ENCODE measurements around the gene ARHGAP9.
"Not testable (repeated sequence)": the region's sequence is repeated elsewhere in the genome, so short reads cannot be mapped to it uniquely, and the experiment has no call there.

The ARHGAP9 gene

DNA sequence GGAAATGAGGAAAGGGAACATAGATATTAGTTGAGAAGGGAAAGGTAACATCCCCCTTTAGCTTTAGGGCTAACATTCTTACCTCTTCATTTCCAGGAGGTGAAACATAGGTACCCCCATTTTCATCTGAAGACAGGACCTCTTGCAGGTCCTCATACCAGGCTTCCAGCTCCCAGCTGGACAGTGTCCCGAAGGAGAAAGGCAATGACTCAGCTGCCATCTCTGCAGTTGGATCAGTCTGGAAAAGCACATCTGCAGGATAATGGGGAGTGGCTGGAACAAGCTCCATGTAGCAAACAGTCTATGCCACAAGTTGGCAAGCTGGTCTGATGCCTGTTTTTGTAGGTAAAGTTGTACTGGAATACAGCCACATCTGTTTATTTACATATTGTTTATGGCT lies 37.5 kb upstream of the ARHGAP9 start:
- no peak for DNase-seq

DNA sequence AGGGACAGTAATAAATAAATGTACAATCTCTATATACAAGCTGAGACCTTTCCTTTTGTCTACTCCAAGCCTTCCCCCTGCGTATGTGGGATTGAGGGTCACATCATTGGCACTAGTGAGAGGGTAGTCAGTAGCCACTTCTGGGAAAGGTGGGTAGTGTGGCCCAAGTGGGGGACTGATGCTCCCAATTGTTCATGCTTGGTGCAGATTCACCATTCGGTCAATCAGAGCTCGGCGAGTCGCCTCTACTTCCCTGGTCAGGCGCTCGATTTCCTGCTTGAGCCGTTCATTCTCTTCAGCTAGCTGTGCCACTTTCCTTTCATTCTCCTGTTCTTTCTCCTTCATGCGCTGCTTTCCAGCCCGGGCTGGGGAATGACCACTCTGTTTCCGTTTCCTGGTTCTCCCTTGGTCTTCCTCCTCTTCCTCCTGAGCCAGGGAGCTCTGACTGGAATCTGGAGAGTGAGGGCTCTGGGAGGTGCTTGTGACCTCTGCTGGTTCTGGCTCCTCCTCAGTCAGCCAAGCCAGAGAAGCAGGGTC lies 37.0 kb upstream of the ARHGAP9 start:
- DNase-seq = no peak

DNA sequence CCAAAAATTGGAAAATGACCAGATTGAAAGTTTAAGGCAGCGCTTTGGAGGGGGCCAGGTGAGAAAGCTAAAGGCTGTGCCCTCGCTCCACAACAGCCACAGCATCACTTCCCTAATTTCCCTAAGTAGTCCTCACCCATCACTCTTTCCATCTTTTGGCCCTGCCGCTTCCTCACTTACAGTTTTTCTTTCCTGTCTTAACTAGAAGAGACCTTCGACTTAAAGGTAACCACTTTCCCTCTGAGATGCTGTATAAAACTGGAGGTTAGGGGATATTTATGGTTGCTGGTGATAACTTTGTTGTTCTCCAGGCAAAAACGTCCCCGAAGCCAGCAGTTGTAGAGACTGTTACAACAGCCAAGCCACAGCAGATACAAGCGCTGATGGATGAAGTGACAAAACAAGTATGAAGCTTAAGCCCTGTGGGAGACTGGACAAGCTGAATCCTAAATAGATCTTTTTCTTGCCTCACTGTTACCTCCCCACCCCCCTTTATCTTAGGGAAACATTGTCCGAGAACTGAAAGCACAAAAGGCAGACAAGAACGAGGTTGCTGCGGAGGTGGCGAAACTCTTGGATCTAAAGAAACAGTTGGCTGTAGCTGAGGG lies 36.4 kb upstream of the ARHGAP9 start:
- no peak for DNase-seq

DNA sequence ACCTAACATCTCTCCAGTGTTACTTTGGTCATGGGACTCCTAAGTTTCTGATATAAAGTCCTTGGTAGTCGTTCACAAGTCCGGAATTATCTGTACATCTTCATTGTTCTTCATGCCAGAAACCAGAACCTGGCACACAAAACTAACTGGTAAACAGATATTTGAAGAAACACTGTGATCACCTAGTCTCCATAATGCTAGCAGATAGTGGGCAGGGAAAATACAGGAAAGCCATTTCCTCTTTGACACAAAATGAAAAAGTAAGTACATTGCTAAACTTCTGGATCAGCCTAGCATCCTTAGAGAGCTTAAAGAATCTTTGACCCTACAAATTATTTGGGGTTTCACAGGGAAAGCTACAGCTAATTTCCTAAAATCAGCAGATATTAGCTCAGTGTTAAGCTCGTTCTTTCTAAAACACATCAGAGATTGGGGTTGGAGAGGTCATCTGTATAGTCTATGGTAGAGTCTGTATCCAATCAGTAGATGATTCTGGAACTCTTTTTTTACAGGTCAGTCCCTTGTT lies 35.8 kb upstream of the ARHGAP9 start:
- no peak for DNase-seq

DNA sequence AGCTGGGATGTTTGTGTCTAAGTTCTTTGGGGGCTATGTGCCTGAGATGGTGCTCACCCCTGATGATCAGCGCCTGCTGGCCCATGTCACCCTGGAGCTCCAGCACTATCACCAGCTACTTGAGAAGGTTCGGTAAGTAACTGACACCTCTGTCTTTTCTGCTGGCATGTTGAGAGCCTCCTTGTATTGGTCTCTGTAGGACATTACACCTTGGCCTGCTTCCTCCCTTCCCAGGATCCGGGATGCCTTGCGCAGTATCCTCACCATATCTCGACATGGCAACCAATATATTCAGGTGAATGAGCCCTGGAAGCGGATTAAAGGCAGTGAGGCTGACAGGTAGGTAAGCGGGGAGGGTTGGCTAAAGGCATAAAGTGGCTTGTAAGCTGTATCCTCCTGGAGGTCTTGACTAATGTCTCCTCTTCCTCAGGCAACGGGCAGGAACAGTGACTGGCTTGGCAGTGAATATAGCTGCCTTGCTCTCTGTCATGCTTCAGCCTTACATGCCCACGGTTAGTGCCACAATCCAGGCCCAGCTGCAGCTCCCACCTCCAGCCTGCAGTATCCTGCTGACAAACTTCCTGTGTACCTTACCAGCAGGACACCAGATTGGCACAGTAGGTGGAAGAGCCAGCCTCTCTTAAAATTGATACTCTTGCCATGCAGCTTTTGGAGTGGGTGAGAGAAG lies 35.2 kb upstream of the ARHGAP9 start:
- DNase-seq = no peak

DNA sequence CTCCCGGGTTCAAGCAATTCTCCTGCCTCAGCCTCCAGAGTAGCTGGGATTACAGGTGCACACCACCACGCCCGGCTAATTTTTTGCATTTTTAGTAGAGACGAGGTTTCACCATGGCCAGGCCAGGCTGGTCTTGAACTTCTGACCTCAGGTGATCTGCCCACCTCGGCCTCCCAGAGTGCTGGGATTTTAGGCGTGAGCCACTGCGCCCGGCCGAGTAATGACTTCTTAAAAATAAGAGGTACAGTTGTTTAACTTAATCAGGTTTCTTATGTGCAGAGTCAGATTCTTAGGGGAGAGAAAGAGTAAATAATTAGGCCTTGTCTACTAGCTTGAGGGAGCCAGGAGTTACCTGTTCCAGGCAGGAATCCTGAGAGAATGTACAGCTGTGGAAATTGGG lies 34.6 kb upstream of the ARHGAP9 start:
- not testable (repeated sequence) for DNase-seq

DNA sequence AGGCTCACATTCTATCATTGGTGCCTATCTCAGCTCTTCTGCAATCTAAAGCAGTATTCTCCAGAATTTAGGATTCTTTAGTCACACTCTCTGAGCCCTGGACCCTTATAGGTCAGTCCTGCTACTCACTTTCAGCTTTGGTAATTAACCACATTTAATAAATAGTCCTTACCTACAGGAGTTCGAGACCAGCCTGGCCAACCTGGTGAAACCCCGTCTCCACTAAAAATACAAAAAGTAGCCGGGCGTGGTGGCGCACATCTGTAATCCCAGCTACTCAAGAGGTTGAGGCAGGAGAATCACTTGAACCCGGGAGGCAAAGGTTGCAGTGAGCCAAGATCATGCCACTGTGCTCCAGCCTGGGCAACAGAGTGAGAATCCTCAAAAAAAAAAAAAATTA lies 34.0 kb upstream of the ARHGAP9 start:
- DNase-seq = not testable (repeated sequence)

DNA sequence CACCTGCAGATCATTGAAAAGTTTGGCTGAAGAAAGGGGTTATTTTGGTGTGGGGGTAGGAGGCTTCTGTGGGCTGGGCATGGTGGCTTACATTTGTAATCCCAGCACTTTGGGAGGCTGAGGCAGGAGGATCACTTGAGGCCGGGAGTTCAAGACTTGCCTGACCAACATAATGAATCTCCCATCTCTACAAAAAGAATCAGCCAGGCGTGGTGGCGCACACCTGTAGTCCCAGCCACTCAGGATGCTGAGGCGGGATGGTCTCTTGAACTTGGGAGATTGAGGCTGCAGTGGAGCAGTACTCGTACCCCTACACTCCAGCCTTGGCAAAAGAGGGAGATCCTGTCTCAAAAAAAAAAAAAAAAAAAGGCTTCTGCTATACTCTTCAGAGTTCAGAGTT lies 33.6 kb upstream of the ARHGAP9 start:
- DNase-seq = no peak

DNA sequence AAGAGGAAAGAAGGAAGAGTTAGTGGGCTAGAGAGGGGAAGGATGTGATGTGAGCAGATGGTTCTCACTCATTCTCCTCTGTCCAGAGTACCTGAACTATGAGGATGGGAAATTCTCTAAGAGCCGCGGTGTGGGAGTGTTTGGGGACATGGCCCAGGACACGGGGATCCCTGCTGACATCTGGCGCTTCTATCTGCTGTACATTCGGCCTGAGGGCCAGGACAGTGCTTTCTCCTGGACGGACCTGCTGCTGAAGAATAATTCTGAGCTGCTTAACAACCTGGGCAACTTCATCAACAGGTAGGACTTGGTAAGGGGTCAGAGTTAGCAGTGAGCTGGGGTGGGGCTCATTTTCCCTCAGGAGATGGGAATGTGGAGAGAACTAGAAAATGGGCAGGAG lies 33.0 kb upstream of the ARHGAP9 start:
- DNase-seq = no peak

DNA sequence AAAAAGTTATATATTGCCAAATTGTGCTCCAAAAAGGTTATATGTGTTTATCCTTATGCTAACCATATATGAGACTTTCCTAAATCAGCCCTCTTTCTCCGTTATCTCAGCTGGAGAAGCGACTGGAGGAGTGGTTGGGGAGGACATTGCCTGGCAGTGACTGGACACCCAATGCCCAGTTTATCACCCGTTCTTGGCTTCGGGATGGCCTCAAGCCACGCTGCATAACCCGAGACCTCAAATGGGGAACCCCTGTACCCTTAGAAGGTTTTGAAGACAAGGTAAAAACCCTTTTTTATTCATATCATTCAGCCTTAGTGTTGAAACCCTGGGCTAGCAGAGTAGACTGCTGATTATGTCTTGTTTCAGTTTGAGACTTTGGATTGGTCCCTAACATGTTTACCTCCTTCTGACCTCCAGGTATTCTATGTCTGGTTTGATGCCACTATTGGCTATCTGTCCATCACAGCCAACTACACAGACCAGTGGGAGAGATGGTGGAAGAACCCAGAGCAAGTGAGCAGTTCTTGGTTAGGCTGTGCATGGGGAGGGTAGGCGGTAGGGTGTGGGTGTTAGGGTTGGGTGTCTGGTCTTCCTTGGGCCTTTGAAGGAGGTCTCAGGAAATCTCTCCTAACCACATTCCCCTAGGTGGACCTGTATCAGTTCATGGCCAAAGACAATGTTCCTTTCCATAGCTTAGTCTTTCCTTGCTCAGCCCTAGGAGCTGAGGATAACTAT lies 32.1 kb upstream of the ARHGAP9 start:
- no peak for DNase-seq

DNA sequence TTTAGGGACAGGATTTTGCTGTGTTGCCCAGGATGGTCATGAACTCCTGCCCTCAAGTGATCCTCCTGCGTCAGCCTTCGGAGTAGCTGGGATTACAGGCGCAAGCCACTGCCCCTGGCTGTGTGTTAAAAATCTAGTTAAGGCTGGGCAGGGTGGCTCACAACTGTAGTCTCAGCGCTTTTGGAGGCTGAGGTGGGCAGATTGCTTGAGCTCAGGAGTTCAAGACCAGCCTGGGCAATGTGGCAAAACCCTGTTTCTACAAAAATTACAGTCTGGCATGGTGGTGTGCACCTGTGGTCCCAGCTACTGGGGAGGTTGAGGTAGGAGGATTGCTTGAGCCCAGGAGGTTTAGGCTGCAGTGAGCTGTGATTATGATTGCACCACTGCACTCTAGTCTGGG lies 31.5 kb upstream of the ARHGAP9 start:
- DNase-seq = no peak

DNA sequence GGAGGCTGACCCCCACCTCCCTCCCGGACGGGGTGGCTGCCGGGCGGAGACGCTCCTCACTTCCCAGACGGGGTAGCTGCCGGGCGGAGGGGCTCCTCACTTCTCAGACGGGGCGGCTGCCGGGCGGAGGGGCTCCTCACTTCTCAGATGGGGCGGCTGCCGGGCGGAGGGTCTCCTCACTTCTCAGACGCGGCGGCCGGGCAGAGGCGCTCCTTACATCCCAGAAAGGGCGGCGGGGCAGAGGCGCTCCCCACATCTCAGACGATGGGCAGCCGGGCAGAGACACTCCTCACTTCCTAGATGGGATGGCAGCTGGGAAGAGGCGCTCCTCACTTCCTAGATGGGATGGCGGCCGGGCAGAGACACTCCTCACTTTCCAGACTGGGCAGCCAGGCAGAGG lies 28.1 kb upstream of the ARHGAP9 start:
- not testable (repeated sequence) for DNase-seq

DNA sequence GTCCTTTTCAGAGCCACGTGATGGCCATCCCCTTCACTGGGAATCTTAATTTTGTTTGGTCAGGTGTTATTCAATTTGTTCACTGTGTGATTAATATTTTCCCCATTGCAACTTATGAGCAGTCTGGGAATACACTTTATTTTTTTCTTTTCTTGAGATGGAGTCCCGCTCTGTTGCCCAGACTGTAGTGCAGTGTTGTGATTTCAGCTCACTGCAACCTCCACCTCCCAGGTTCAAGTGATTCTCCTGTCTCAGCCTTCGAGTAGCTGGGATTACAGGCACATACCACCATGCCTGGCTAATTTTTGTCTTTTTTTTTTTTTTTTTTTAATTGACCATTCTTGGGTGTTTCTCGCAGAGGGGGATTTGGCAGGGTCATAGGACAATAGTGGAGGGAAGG lies 26.9 kb upstream of the ARHGAP9 start:
- not testable (repeated sequence) for DNase-seq

DNA sequence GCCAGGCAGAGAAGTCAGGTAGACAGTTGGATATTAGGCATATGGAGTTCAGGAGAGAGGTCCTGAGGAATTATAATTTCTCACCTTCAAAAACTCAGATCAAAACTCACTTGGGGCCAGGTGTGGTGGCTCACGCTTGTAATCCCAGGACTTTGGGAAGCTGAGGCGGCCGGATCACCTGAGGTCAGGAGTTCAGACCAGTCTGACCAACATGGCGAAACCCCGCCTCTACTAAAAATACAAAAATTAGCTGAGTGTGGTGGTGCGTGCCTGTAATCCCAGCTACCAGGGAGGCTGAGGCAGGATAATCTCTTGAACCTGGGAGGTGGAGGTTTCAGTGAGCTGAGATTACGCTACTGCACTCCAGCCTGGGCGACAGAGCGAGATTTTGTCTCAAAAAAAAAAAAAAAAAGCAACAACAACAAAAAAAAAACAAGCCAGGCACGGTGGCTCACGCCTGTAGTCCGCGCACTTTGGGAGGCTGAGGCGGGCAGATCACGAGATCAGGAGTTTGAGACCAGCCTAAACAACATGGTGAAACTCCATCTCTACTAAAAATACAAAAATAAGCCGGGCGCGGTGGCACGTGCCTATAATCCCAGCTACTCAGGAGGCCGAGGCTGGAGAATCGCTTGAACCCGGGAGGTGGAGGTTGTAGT lies 22.8 kb upstream of the ARHGAP9 start:
- not testable (repeated sequence) for DNase-seq

DNA sequence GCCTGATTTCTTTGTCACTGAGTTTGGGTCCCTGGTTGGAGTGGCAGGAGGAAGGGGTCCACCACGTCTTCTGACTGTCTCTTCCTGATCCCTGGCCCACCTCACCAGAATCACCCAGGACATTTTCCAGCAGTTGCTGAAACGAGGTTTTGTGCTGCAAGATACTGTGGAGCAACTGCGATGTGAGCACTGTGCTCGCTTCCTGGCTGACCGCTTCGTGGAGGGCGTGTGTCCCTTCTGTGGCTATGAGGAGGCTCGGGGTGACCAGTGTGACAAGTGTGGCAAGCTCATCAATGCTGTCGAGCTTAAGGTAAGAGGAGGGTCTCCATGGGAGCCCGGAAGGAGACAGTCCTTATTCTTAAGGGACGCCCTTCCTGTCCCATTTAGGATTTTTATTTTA lies 20.5 kb upstream of the ARHGAP9 start:
- no peak for DNase-seq

DNA sequence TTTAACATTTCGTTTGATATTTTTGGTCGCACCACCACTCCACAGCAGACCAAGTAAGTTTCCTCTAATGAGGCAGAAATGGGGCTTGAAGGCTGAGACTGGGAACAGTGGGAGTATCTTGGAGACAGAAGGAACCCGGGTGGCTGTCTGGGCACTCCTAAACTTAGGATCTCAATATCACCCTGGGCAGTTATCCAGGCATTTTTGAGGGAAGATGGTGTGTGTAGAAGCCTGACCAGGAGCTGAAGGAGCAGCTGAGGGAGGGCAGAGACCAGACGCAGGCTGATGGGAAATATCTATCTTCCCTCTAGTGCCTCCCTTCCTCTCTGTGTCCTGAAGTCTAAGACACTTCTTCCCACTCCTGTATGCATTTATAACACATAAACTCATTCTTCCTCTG lies 18.9 kb upstream of the ARHGAP9 start:
- no peak for DNase-seq

DNA sequence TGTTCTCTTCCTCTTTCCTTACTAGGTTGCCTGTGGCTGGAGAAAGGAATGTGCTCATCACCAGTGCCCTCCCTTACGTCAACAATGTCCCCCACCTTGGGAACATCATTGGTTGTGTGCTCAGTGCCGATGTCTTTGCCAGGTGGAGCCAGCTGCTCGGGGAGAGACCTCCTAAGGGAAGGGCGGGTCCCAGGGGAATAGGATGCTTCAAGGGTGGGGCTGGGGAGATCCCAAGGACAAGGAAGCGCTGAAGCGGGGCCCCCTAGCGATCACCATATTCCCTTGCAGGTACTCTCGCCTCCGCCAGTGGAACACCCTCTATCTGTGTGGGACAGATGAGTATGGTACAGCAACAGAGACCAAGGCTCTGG lies 18.5 kb upstream of the ARHGAP9 start:
- DNase-seq = no peak

DNA sequence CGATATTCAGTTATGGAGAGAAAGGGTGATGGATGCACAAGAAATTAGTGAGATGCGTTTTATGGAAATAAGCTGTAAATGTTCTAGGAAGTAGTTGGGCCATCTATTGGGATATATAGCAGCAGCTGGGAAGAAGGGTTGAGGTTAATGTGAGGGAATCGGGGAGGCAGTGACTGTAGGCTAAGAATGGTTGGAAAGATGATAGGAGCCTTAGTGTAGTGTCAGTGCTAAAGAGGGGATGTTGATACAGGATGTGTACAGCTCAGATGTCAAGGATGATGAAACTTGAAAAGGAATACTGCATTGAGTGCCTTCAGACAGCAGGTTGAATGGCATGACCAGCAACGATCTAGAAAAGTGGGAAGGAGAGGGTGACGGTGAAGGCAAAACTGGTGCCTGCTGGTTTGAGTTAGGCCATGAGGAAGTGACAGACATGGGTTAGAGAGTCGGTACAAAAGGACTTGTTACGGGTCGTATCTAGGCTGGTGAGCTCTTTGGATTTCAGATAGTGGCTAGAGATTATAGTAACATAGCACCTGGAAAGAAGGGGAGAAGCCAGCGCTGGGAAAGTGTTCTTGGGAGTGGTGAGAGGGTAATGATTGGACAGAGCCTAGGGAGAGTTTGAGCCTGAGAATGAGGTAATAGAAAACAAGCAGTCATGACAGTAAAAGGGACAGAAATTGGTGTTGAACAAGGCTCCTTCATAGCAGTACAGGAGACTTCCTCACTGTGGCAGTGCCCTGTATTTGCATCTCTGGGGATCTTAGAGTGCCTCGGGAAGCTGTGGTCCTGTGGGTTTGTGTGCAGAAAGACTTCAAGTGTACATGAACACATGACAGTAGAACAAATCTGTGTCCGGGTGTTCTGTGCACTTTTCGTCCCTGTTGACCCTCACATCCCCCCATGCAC lies 17.8 kb upstream of the ARHGAP9 start:
- DNase-seq = no peak

DNA sequence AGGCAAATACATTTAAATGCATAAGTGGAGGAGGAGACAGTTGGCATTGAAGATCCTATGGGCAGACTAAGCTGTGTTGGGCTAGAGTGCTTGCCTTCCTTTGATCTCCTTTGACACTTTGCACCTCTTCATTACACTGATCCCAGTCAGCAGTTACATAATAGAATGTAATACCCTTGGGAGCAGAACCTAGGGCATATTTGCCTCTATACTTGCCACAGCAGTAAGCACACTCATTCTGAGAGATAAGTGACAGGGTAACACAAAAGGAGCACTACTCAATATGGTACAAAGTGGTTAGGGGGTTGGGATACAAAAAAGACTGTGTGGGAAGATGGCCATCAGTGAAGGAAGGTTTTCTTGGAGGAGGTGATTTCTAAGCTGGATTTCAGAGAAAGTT lies 17.2 kb upstream of the ARHGAP9 start:
- no peak for DNase-seq

DNA sequence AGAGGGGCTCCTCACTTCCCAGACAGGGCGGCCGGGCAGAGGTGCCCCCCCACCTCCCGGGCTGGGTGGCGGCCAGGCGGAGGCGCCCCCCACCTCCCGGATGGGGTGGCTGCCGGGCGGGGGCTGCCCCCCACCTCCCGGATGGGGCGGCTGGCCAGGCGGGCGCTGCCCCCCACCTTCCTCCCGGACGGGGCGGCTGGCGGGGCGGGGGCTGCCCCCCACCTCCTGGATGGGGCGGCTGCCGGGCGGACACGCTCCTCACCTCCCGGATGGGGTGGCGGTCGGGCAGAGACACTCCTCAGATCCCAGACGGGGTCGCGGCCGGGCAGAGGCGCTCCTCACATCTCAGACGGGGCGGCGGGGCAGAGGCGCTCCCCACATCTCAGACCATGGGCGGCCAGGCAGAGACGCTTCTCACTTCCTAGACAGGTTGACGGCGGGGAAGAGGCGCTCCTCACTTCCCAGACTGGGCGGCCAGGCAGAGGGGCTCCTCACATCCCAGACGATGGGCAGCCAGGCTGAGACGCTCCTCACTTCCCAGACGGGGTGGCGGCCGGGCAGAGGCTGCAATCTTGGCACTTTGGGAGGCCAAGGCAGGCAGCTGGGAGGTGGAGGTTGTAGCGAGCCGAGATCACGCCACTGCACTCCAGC lies 15.5 kb upstream of the ARHGAP9 start:
- not testable (repeated sequence) for DNase-seq

DNA sequence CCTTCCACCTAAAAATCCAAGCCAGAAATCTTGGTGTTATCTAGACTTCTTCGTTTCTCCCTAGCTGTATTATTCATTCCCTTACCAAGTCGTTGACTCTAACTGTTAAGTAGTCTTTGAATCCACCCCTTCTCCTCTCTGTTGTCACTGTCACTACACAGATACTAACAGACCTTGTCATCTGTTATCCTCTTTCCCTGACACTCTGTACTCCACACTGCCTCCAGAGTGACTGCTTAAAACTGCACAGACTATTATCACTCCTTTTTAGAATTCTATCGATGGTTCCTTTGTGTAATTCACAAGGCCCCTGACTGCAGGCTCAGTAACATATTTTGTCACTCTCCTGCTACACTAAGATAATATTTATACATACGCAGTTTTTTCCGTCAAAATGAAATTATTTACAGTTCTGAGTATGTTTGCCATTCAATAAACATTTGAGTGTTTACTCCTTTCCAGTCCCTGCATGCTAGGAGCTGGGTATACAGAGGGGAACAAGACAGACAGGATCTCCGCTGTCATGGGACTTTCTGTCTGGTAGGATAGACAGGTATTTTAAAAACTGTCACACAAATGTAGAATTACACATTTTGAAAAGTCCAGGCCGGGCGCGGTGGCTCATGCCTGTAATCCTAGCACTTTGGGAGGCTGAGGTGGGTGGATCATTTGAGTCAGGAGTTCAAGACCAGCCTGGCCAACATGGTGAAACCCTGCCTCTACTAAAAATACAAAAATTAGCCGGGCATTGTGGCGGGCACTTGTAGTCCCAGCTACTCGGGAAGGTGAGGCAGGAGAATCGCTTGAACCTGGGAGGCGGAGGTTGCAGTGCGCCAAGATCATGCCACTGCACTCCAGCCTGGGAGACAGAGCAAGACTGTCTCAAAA lies 12.0 kb upstream of the ARHGAP9 start:
- DNase-seq = no peak
